ENCODE measurements around the gene EGFL6.

DNA sequence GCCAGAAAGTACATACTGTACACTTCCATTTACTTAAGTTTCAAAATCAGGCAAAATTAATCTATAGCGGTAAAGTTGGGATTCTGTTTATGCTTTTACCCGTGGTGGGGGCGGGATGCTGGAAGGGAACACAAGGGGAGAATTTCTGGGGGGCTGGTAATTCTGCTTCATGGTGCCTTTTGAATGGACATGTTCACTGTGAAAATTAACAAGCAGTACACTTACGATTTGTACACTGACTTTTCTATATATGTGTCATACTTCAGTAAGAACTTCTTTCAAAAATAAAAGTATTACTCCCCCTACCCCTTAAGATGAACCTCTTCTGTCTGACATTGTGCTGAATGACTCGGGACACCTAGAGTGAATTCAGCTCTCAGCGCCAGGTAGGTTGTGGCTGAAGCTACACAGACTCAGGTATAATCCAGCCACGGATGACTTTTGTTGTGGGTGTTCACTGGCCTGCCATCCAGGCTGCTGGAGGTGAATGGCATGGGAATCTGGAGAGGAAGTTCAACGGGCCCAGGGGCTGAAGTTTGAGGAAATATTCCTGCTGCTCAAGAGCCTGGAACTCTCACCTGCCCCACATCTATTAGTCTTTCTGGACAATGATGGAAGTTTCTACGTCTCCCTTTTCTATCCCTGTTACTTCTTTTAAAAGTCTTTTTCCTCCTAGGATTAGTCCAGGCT lies 76.2 kb downstream of the EGFL6 start:
- TF ChIP-seq, protein P1, sequence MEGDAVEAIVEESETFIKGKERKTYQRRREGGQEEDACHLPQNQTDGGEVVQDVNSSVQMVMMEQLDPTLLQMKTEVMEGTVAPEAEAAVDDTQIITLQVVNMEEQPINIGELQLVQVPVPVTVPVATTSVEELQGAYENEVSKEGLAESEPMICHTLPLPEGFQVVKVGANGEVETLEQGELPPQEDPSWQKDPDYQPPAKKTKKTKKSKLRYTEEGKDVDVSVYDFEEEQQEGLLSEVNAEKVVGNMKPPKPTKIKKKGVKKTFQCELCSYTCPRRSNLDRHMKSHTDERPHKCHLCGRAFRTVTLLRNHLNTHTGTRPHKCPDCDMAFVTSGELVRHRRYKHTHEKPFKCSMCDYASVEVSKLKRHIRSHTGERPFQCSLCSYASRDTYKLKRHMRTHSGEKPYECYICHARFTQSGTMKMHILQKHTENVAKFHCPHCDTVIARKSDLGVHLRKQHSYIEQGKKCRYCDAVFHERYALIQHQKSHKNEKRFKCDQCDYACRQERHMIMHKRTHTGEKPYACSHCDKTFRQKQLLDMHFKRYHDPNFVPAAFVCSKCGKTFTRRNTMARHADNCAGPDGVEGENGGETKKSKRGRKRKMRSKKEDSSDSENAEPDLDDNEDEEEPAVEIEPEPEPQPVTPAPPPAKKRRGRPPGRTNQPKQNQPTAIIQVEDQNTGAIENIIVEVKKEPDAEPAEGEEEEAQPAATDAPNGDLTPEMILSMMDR (conservative IDR thresholded peaks at IDR 0.05): no peak
- no peak for TF ChIP-seq ZFX (IDR thresholded peaks at IDR 0.05)

Data from C4-2B (cell line).